Erythroblast (primary cell): ENCODE results near the gene CRBN.

Experiments used
- GATA1 ChIP-seq: IDR thresholded peaks from 2 replicates; pipeline ENCODE4 v1.6.1; 2011; ENCODE audit warnings: low read depth, mild to moderate bottlenecking, control low read depth, low read length, moderate library complexity
- POLR2A ChIP-seq: IDR thresholded peaks from 2 replicates; pipeline ENCODE4 v1.6.1; 2011; ENCODE audit warnings: mild to moderate bottlenecking, low read length

- TF ChIP-seq POLR2A, result no peak
- TF ChIP-seq GATA1, result no peak
Observed at GRCh38 chr3:3201611-3202010, 22.1 kb upstream of the CRBN start.
